ENCODE measurements around the gene ZNF8. TPM values are rescaled to one million over a fixed set of nuclear protein-coding genes. Genes with fewer than 3 reads are reported as not detected.
"Not testable (repeated sequence)": the region's sequence is repeated elsewhere in the genome, so short reads cannot be mapped to it uniquely, and the experiment has no call there.

The ZNF8 gene
- total RNA-seq = 10 to 100 TPM in 1 of 2 experiments, 1 to 10 TPM in 1; 9.5 to 10.2 TPM
- polyA plus RNA-seq = under 1 TPM; 0.63 to 0.94 TPM

GRCh38 chr19:58278541-58279041 is at the start of gene ZNF8:
ZNF8 (plus strand) TSS chr19:58278955; CDS start chr19:58279082, 127 bp downstream.
- peak within 1 kb of the TSS; percentile 91 to 99 (median 96) for H3K27ac Mint-ChIP-seq
- H3K4me3 Mint-ChIP-seq = peak within 1 kb of the TSS; percentile 93 to 100 (median 98)
- Histone ChIP-seq H3K27me3 (ENCODE audit: insufficient read depth, low read length) (no peaks in the 10 kb centered on the region), H3K4me1 (ENCODE audit: insufficient read depth, low read length) (peaks cover 36% of the 10 kb centered on the region), H3K4me3 (ENCODE audit: low read length in 2 of 2) (peak within 1 kb of the TSS; percentile 62 to 92), H3K27ac (ENCODE audit: low read depth, low read length) (peak within 1 kb of the TSS; percentile 73), H3K9me3 (ENCODE audit: control insufficient read depth in 1 of 2, low read length in 2 of 2) (peaks cover 0 to 9% of the 10 kb centered on the region in 2 donors), H3K36me3 (ENCODE audit: insufficient read depth, low read length) (peaks cover 8% of the 10 kb centered on the region)
- no peaks in the 10 kb centered on the region for H3K27me3 Mint-ChIP-seq
- intact Hi-C loops (cut with micrococcal nuclease) = loop anchor here (1.0 to 2.0 kb wide), 11 partner anchors 27 to 295 kb away; partner anchors contain the start of genes ERVK3-1, MZF1, RPS5 and ZNF446
- ChIA-PET POLR2A (ENCODE audit: partially characterized antibody) (interaction anchor here (0.6 to 2.5 kb wide), 17 partner anchors 12 to 1875 kb away, joined by 3 to 28 read pairs (median 4); partner anchors contain the start of genes ERVK3-1, ZNF274, ZNF497 and ZNF583), CTCF (ENCODE audit: partially characterized antibody) (no interaction called here)
- peaks cover 28 to 57% (median 36%) of the 10 kb centered on the region in 4 donors for H3K4me1 Mint-ChIP-seq
- peaks cover 2 to 16% (median 7%) of the 10 kb centered on the region in 8 donors for H3K9me3 Mint-ChIP-seq
- peaks cover 31 to 38% of the 10 kb centered on the region in 2 donors for H3K36me3 Mint-ChIP-seq
- peak; percentile 93 to 97 (median 95) for DNase-seq

GRCh38 chr19:58229255-58229639 is 49.5 kb upstream of the ZNF8 start:
- ChIA-PET CTCF (ENCODE audit: partially characterized antibody) (interaction anchor here (1.2 to 2.7 kb wide), 5 partner anchors 11 to 134 kb away, joined by 3 to 7 read pairs (median 4); partner anchors contain the start of gene ZNF497), POLR2A (ENCODE audit: partially characterized antibody) (interaction anchor here (0.9 to 2.5 kb wide), 8 partner anchors 43 to 290 kb away, joined by 3 to 16 read pairs (median 6); partner anchors contain the start of genes ERVK3-1, RPS5, ZBTB45 and ZNF274)
- peaks cover 48 to 54% of the 10 kb centered on the region in 2 donors for H3K36me3 Mint-ChIP-seq

GRCh38 chr19:58237324-58237723 is 41.4 kb upstream of the ZNF8 start:
- Histone ChIP-seq H3K27me3 (ENCODE audit: insufficient read depth, low read length) (no peaks in the 10 kb centered on the region), H3K4me1 (ENCODE audit: insufficient read depth, low read length) (no peaks in the 10 kb centered on the region), H3K4me3 (ENCODE audit: low read length in 2 of 2) (no peak overlapping the region), H3K9me3 (ENCODE audit: control insufficient read depth in 1 of 2, low read length in 2 of 2) (peaks cover 0 to 26% of the 10 kb centered on the region in 2 donors), H3K36me3 (ENCODE audit: insufficient read depth, low read length) (peaks cover 23% of the 10 kb centered on the region), H3K27ac (ENCODE audit: low read depth, low read length) (no peak overlapping the region)
- Mint-ChIP-seq H3K4me3 (no peak overlapping the region), H3K27me3 (no peaks in the 10 kb centered on the region), H3K27ac (no peak overlapping the region), H3K36me3 (peaks cover 79 to 88% of the 10 kb centered on the region in 2 donors), H3K9me3 (peaks cover 5 to 98% (median 64%) of the 10 kb centered on the region in 8 donors), H3K4me1 (peaks cover 0 to 5% (median 0%) of the 10 kb centered on the region in 4 donors)
- intact Hi-C loops (cut with micrococcal nuclease) = no loop called here
- DNase-seq = no peak
- POLR2A ChIA-PET (ENCODE audit: partially characterized antibody) = no interaction called here
- CTCF ChIA-PET (ENCODE audit: partially characterized antibody) = no interaction called here

More at GRCh38 chr19:58229255-58229639, 49.5 kb upstream of the ZNF8 start:
- Histone ChIP-seq H3K9me3 (ENCODE audit: control insufficient read depth in 1 of 2, low read length in 2 of 2) (no peaks in the 10 kb centered on the region), H3K4me1 (ENCODE audit: insufficient read depth, low read length) (peaks cover 15% of the 10 kb centered on the region), H3K4me3 (ENCODE audit: low read length in 2 of 2) (peak overlapping the region; percentile 13 to 68), H3K27me3 (ENCODE audit: insufficient read depth, low read length) (no peaks in the 10 kb centered on the region), H3K27ac (ENCODE audit: low read depth, low read length) (peak overlapping the region; percentile 50), H3K36me3 (ENCODE audit: insufficient read depth, low read length) (peaks cover 13% of the 10 kb centered on the region)
- DNase-seq = peak in 4 of 5 donors; percentile 8 to 55 (median 17)
- Mint-ChIP-seq H3K27ac (peak overlapping the region in 6 of 7 donors; percentile 24 to 95 (median 80)), H3K4me3 (peak overlapping the region; percentile 92 to 97 (median 94)), H3K4me1 (peaks cover 15 to 31% (median 25%) of the 10 kb centered on the region in 4 donors), H3K9me3 (peaks cover 3 to 59% (median 22%) of the 10 kb centered on the region in 8 donors), H3K27me3 (no peaks in the 10 kb centered on the region)
- intact Hi-C loops (cut with micrococcal nuclease) = loop anchor here (1.0 to 10.0 kb wide), 4 partner anchors 76 to 248 kb away; partner anchors contain the start of genes ERVK3-1, RPS5, ZNF446 and ZNF837

GRCh38 chr19:58243351-58243750 is 35.4 kb upstream of the ZNF8 start:
- peaks cover 3 to 99% (median 89%) of the 10 kb centered on the region in 8 donors for H3K9me3 Mint-ChIP-seq
- ChIA-PET CTCF (ENCODE audit: partially characterized antibody) (no interaction called here), POLR2A (ENCODE audit: partially characterized antibody) (no interaction called here)
- Histone ChIP-seq H3K4me1 (ENCODE audit: insufficient read depth, low read length) (no peaks in the 10 kb centered on the region), H3K4me3 (ENCODE audit: low read length in 2 of 2) (no peak overlapping the region), H3K36me3 (ENCODE audit: insufficient read depth, low read length) (peaks cover 45% of the 10 kb centered on the region), H3K27me3 (ENCODE audit: insufficient read depth, low read length) (no peaks in the 10 kb centered on the region), H3K27ac (ENCODE audit: low read depth, low read length) (no peak overlapping the region), H3K9me3 (ENCODE audit: control insufficient read depth in 1 of 2, low read length in 2 of 2) (peaks cover 4 to 53% of the 10 kb centered on the region in 2 donors)
- DNase-seq = no peak
- H3K4me3 Mint-ChIP-seq = peak overlapping the region in 1 of 8 donors; percentile 27
- H3K27me3 Mint-ChIP-seq = no peaks in the 10 kb centered on the region
- H3K36me3 Mint-ChIP-seq = peaks cover 85 to 98% of the 10 kb centered on the region in 2 donors
- intact Hi-C loops (cut with micrococcal nuclease) = no loop called here
- H3K27ac Mint-ChIP-seq = no peak overlapping the region
- H3K4me1 Mint-ChIP-seq = peaks cover 0 to 5% (median 0%) of the 10 kb centered on the region in 4 donors

GRCh38 chr19:58248886-58249285 is 29.9 kb upstream of the ZNF8 start:
- Histone ChIP-seq H3K36me3 (ENCODE audit: insufficient read depth, low read length) (peaks cover 54% of the 10 kb centered on the region), H3K4me1 (ENCODE audit: insufficient read depth, low read length) (no peaks in the 10 kb centered on the region), H3K4me3 (ENCODE audit: low read length in 2 of 2) (no peak overlapping the region), H3K27ac (ENCODE audit: low read depth, low read length) (no peak overlapping the region), H3K9me3 (ENCODE audit: control insufficient read depth in 1 of 2, low read length in 2 of 2) (peaks cover 4 to 53% of the 10 kb centered on the region in 2 donors), H3K27me3 (ENCODE audit: insufficient read depth, low read length) (no peaks in the 10 kb centered on the region)
- Mint-ChIP-seq H3K27ac (no peak overlapping the region), H3K4me3 (no peak overlapping the region), H3K36me3 (peaks cover 93 to 96% of the 10 kb centered on the region in 2 donors), H3K9me3 (peaks cover 3 to 100% (median 93%) of the 10 kb centered on the region in 8 donors), H3K27me3 (no peaks in the 10 kb centered on the region), H3K4me1 (no peaks in the 10 kb centered on the region)
- DNase-seq = no peak
- ChIA-PET CTCF (ENCODE audit: partially characterized antibody) (no interaction called here), POLR2A (ENCODE audit: partially characterized antibody) (no interaction called here)
- intact Hi-C loops (cut with micrococcal nuclease) = no loop called here

GRCh38 chr19:58252102-58252685 is 26.6 kb upstream of the ZNF8 start:
- Histone ChIP-seq H3K4me3 (ENCODE audit: low read length in 2 of 2) (no peak overlapping the region), H3K9me3 (ENCODE audit: control insufficient read depth in 1 of 2, low read length in 2 of 2) (peaks cover 0 to 62% of the 10 kb centered on the region in 2 donors), H3K27ac (ENCODE audit: low read depth, low read length) (no peak overlapping the region), H3K27me3 (ENCODE audit: insufficient read depth, low read length) (no peaks in the 10 kb centered on the region), H3K36me3 (ENCODE audit: insufficient read depth, low read length) (peaks cover 38% of the 10 kb centered on the region), H3K4me1 (ENCODE audit: insufficient read depth, low read length) (no peaks in the 10 kb centered on the region)
- Mint-ChIP-seq H3K27me3 (no peaks in the 10 kb centered on the region), H3K4me1 (no peaks in the 10 kb centered on the region), H3K27ac (no peak overlapping the region), H3K36me3 (peaks cover 89 to 93% of the 10 kb centered on the region in 2 donors), H3K4me3 (no peak overlapping the region), H3K9me3 (peaks cover 3 to 100% (median 91%) of the 10 kb centered on the region in 8 donors)
- ChIA-PET CTCF (ENCODE audit: partially characterized antibody) (no interaction called here), POLR2A (ENCODE audit: partially characterized antibody) (interaction anchor here (1.5 kb wide), 1 partner anchor 69 kb away, joined by 3 read pairs; the partner anchor contains the start of gene ZNF274)
- no peak for DNase-seq
- intact Hi-C loops (cut with micrococcal nuclease) = no loop called here

- Histone ChIP-seq H3K9me3 (ENCODE audit: control insufficient read depth in 1 of 2, low read length in 2 of 2) (peaks cover 31 to 91% of the 10 kb centered on the region in 2 donors), H3K36me3 (ENCODE audit: insufficient read depth, low read length) (peaks cover 29% of the 10 kb centered on the region), H3K4me3 (ENCODE audit: low read length in 2 of 2) (peak overlapping the region; percentile 29 to 43)
- H3K27me3 ChIP-seq (ENCODE audit: insufficient read depth, low read length); DNase-seq; CTCF ChIA-PET (ENCODE audit: partially characterized antibody); intact Hi-C loops (cut with micrococcal nuclease); H3K27me3 Mint-ChIP-seq; H3K27ac ChIP-seq (ENCODE audit: low read depth, low read length); H3K27ac Mint-ChIP-seq; H3K4me3 Mint-ChIP-seq; POLR2A ChIA-PET (ENCODE audit: partially characterized antibody); H3K4me1 ChIP-seq (ENCODE audit: insufficient read depth, low read length): not testable (repeated sequence)
- Mint-ChIP-seq H3K9me3 (peaks cover 0 to 100% (median 90%) of the 10 kb centered on the region in 8 donors), H3K4me1 (peaks cover 0 to 10% (median 0%) of the 10 kb centered on the region in 4 donors), H3K36me3 (peaks cover 82 to 88% of the 10 kb centered on the region in 2 donors)
Observed at GRCh38 chr19:58258259-58258658, 20.5 kb upstream of the ZNF8 start.

Measured in CD4-positive, alpha-beta memory T cell (primary cell).